T-helper 17 cell (primary cell): ENCODE measurements around the gene CYP51A1. TPM values are rescaled to one million over a fixed set of nuclear protein-coding genes. Genes with fewer than 3 reads are reported as not detected.
"Not testable (repeated sequence)": the region's sequence is repeated elsewhere in the genome, so short reads cannot be mapped to it uniquely, and the experiment has no call there.

Experiments
- ATAC-seq: fragments of 150-1000 bp; cut with Tn5 transposase; 2 replicates; pipeline ENCODE4 v1.10.0; 2021; ENCODE audit warnings: mild to moderate bottlenecking, moderate library complexity
- DNase-seq, 3 donors: peaks; one replicate each; pipeline versions ENCODE4 v3.0.0 to v3.0.0-alpha.2; 2020 to 2021
- H3K9me3 ChIP-seq: one replicate; pipeline ENCODE4 v1.7.0; 2013; ENCODE audit warnings: low read length, mild to moderate bottlenecking; ENCODE audit not compliant: control insufficient read depth, poor library complexity, severe bottlenecking
- H3K27ac Mint-ChIP-seq: one replicate; pipeline ENCODE4 v1.8.0; 2022; ENCODE audit warnings: mild to moderate bottlenecking, moderate library complexity, mixed read lengths
- H3K27me3 Mint-ChIP-seq: one replicate; pipeline ENCODE4 v1.8.0; 2022; ENCODE audit warnings: mixed read lengths
- H3K36me3 Mint-ChIP-seq: one replicate; pipeline ENCODE4 v1.8.0; 2022; ENCODE audit warnings: low read depth, mixed read lengths
- H3K4me1 Mint-ChIP-seq: one replicate; pipeline ENCODE4 v1.8.0; 2022; ENCODE audit warnings: mild to moderate bottlenecking, mixed read lengths
- H3K4me3 Mint-ChIP-seq: one replicate; pipeline ENCODE4 v1.8.0; 2022; ENCODE audit warnings: mild to moderate bottlenecking, moderate library complexity, mixed read lengths
- total RNA-seq, 4 donors: library from RNA in 2 of 4; stranded (reverse) in 2 of 4; gene quantifications; one replicate each; pipeline ENCODE4 v1.2.3 and lab custom pipeline; 2022 to 2026

Gene CYP51A1
- total RNA-seq, 2 donors from 2014 or later = 23.2 to 23.8 TPM

DNA sequence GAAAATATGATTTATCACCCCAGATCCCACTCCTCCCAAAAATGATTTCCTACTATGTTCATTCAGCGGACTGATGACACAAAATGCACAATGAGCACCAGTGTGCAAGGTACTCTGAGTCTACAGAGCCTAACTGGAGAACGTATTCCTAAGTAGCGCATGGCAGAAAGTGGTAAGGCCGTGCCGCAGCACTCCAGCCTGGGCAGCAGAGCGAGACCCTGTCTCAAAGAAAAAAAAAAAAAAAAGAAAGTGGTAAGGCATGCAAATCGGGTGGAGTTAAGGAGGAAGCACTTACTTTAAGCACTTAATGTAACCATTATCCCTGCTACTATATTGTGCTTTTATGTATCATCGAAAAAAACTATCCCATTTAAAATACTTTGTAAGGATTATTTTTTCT, 25.5 kb downstream of the CYP51A1 start:
- H3K27ac Mint-ChIP-seq = no peak overlapping the region
- H3K4me1 Mint-ChIP-seq = peaks cover 2% of the 10 kb centered on the region
- H3K4me3 Mint-ChIP-seq = no peak overlapping the region
- DNase-seq = no peak
- peaks cover 7% of the 10 kb centered on the region for H3K36me3 Mint-ChIP-seq
- H3K27me3 Mint-ChIP-seq = no peaks in the 10 kb centered on the region
- ATAC-seq = no peak
- no peaks in the 10 kb centered on the region for H3K9me3 ChIP-seq

DNA sequence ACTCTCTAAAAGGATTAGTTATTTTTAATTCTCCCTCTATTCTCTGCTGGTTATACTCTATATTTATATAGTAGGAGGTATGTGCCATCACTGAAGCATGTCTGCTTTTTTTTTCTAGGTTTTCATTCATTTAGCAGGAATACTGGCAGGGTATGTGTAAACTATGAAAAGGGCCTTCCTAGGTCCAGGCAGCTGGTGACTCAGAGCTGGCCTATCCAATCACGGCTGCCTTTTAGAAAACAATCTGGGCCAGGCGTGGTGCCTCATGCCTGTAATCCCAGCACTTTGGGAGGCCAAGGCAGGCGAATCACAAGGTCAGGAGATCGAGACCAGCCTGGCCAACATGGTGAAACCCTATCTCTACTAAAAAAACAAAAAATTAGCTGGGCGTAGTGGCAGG, 31.4 kb downstream of the CYP51A1 start:
- not testable (repeated sequence) for H3K27ac Mint-ChIP-seq, H3K27me3 Mint-ChIP-seq, H3K4me3 Mint-ChIP-seq, DNase-seq, H3K4me1 Mint-ChIP-seq, ATAC-seq, H3K9me3 ChIP-seq
- peaks cover 14% of the 10 kb centered on the region for H3K36me3 Mint-ChIP-seq

- H3K36me3 Mint-ChIP-seq = peaks cover 17% of the 10 kb centered on the region
- no peak overlapping the region for H3K27ac Mint-ChIP-seq
- no peak for ATAC-seq
Observed at GRCh38 chr7:92100534-92100933, 33.7 kb downstream of the CYP51A1 start.

GRCh38 chr7:92095380-92095779, 38.9 kb downstream of the CYP51A1 start:
- Mint-ChIP-seq H3K27me3 (no peaks in the 10 kb centered on the region), H3K36me3 (peaks cover 12% of the 10 kb centered on the region), H3K4me1 (peaks cover 5% of the 10 kb centered on the region), H3K4me3 (no peak overlapping the region), H3K27ac (no peak overlapping the region)
- ATAC-seq (no peak), DNase-seq (no peak)
- no peaks in the 10 kb centered on the region for H3K9me3 ChIP-seq

More at GRCh38 chr7:92100534-92100933, 33.7 kb downstream of the CYP51A1 start:
- H3K27me3 Mint-ChIP-seq = no peaks in the 10 kb centered on the region
- no peak for DNase-seq
- H3K9me3 ChIP-seq = no peaks in the 10 kb centered on the region
- H3K4me3 Mint-ChIP-seq = no peak overlapping the region
- peaks cover 7% of the 10 kb centered on the region for H3K4me1 Mint-ChIP-seq

DNA sequence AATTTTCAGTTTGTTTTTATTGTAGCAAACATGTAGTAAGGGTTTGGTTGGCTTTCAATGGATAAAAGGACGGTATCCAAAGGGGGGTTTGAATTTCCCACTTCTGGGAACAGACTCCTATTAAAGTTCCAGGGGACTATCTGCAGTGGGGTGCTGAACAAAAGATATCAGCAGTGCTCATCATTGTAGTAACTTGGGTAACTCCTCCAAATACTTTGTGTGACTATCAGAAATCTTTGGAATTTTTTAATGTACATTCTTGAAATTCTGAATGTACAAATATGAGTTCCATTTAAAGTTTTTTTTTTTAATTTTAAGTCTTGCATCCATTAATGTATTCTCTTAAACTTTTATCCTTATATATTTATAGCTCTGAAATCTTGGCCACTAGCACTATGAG, 42.1 kb downstream of the CYP51A1 start:
- no peaks in the 10 kb centered on the region for H3K9me3 ChIP-seq
- H3K27ac Mint-ChIP-seq = no peak overlapping the region
- no peak overlapping the region for H3K4me3 Mint-ChIP-seq
- H3K27me3 Mint-ChIP-seq = no peaks in the 10 kb centered on the region
- H3K36me3 Mint-ChIP-seq = peaks cover 6% of the 10 kb centered on the region
- H3K4me1 Mint-ChIP-seq = peaks cover 2% of the 10 kb centered on the region
- ATAC-seq (no peak), DNase-seq (no peak)

GRCh38 chr7:92088266-92088665, 46.0 kb downstream of the CYP51A1 start:
- ATAC-seq (no peak), DNase-seq (no peak)
- peaks cover 6% of the 10 kb centered on the region for H3K36me3 Mint-ChIP-seq
- H3K27me3 Mint-ChIP-seq = no peaks in the 10 kb centered on the region
- no peaks in the 10 kb centered on the region for H3K9me3 ChIP-seq
- H3K27ac Mint-ChIP-seq = no peak overlapping the region
- H3K4me1 Mint-ChIP-seq = no peaks in the 10 kb centered on the region
- no peak overlapping the region for H3K4me3 Mint-ChIP-seq

GRCh38 chr7:92083922-92084321, 50.4 kb downstream of the CYP51A1 start:
- not testable (repeated sequence) for ATAC-seq, DNase-seq, H3K4me3 Mint-ChIP-seq, H3K9me3 ChIP-seq, H3K27ac Mint-ChIP-seq, H3K27me3 Mint-ChIP-seq, H3K4me1 Mint-ChIP-seq
- peaks cover 11% of the 10 kb centered on the region for H3K36me3 Mint-ChIP-seq

- H3K4me3 Mint-ChIP-seq = no peak overlapping the region
- H3K27me3 Mint-ChIP-seq = no peaks in the 10 kb centered on the region
- H3K27ac Mint-ChIP-seq = no peak overlapping the region
- no peaks in the 10 kb centered on the region for H3K9me3 ChIP-seq
- no peak for DNase-seq
- H3K4me1 Mint-ChIP-seq = no peaks in the 10 kb centered on the region
- peaks cover 15% of the 10 kb centered on the region for H3K36me3 Mint-ChIP-seq
- no peak for ATAC-seq
Observed at GRCh38 chr7:92076509-92076908, 57.8 kb downstream of the CYP51A1 start.

DNA sequence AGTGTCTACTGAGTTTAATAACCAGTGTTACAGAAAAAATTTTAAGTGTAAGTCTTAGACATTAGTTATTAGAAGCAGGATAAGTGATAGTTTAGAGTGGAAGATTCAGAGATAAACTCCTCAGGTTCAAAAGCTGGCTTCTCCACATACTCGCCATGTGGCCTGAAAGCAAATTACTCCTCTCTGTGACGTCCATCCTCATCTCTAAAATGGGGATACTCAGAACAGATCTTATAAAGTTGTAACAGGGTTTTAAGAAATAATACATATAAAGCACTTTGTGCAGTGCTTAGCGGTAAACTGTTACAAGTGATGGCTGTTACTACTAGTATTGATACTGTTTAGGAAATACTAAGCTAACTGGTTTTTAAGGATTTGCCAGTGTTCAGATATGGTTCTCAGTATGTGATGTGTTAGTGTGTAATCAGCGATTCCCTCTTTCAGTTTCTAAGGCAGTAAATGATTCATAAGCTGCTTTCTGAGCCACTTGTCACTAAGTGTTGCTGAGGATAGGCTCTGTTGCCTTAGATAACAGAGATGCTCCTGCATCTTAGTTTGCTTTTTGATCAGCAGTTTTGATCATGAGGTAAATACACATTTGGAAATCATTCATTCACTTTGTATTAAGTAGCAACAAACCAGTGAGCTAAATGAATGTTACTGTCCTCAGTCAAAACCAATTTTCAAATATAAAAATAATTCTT, 58.7 kb downstream of the CYP51A1 start:
- Mint-ChIP-seq H3K36me3 (peaks cover 17% of the 10 kb centered on the region), H3K27ac (no peak overlapping the region)

GRCh38 chr7:92072708-92073107, 61.6 kb downstream of the CYP51A1 start:
- Mint-ChIP-seq H3K27me3 (no peaks in the 10 kb centered on the region), H3K36me3 (peaks cover 8% of the 10 kb centered on the region), H3K4me3 (no peak overlapping the region), H3K27ac (peak overlapping the region; percentile 16), H3K4me1 (peaks cover 3% of the 10 kb centered on the region)
- ATAC-seq (no peak), DNase-seq (no peak)
- no peaks in the 10 kb centered on the region for H3K9me3 ChIP-seq

More for the DNA sequence above, 58.7 kb downstream of the CYP51A1 start:
- Mint-ChIP-seq H3K4me1 (peaks cover 3% of the 10 kb centered on the region), H3K4me3 (no peak overlapping the region), H3K27me3 (no peaks in the 10 kb centered on the region)
- ATAC-seq (no peak), DNase-seq (no peak)
- H3K9me3 ChIP-seq = no peaks in the 10 kb centered on the region

GRCh38 chr7:92072121-92072520, 62.2 kb downstream of the CYP51A1 start:
- ATAC-seq = no peak
- Mint-ChIP-seq H3K4me1 (peaks cover 6% of the 10 kb centered on the region), H3K27me3 (no peaks in the 10 kb centered on the region), H3K36me3 (peaks cover 13% of the 10 kb centered on the region), H3K4me3 (no peak overlapping the region), H3K27ac (peak overlapping the region; percentile 16)
- no peak for DNase-seq
- no peaks in the 10 kb centered on the region for H3K9me3 ChIP-seq

DNA sequence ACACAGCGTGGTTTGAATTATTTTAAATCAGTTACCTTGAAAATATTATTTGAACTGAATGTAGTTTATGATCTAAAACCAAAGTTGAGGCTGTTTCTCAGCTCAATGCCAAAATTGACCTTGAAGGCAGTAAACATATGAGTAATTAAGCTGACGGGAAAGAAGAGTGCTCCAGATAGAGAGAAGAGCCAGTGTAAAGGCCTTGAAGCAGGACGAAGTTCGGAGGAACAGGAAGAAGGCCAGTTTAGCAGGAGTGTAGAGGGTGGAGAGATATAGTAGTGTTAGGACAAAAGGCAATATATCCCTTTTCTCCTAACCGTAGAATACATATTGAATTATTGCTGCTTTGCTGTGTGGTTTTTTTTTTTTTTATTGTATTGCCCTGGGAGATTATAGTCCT, 63.2 kb downstream of the CYP51A1 start:
- H3K27ac Mint-ChIP-seq = no peak overlapping the region
- ATAC-seq = no peak
- no peaks in the 10 kb centered on the region for H3K9me3 ChIP-seq
- H3K36me3 Mint-ChIP-seq = peaks cover 18% of the 10 kb centered on the region
- H3K4me3 Mint-ChIP-seq = no peak overlapping the region
- no peak for DNase-seq
- H3K4me1 Mint-ChIP-seq = peaks cover 12% of the 10 kb centered on the region
- H3K27me3 Mint-ChIP-seq = no peaks in the 10 kb centered on the region

DNA sequence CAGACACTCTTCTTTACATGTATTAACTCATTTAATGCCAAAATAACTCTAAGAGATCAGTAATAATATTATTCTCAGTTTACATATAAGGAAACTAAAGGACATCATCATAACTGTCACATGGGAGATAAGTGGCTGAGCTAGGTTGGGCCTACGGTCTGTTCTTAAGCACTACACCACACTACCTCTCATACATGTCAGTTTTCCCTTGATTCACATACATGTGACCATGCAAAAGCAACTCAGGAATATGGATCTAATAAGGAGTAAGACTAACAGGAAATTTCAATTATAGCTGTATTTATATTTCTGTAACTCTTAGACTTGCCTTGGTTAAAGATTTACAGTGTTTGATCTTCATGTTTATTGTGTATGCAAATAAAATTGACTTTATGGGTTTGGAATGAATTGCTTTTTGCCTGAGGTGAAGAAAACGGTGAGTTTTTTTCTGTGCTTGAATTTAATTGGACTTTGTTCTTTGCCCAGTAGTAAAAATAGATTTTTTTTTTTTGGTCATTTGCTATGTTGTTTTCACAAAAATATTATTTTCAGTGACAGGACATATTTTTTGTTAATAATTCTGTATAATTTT, 69.7 kb downstream of the CYP51A1 start:
- H3K9me3 ChIP-seq = no peaks in the 10 kb centered on the region
- ATAC-seq (no peak), DNase-seq (no peak)
- Mint-ChIP-seq H3K36me3 (peaks cover 13% of the 10 kb centered on the region), H3K4me3 (no peak overlapping the region), H3K27ac (no peak overlapping the region), H3K4me1 (peaks cover 9% of the 10 kb centered on the region), H3K27me3 (no peaks in the 10 kb centered on the region)
